Measurements from ENCODE around the gene KRTAP10-4.

The KRTAP10-4 gene

GRCh38 chr21:44530221-44530902 is 43.2 kb upstream of the KRTAP10-4 start:
- Histone ChIP-seq H3K27me3 (ENCODE audit: control insufficient read depth, insufficient read depth, low read length) (peaks cover 2% of the 10 kb centered on the region), H3K36me3 (ENCODE audit: control insufficient read depth, insufficient read depth, low read length) (no peaks in the 10 kb centered on the region), H3K4me3 (ENCODE audit: low read length) (no peak overlapping the region), H3K9ac (ENCODE audit: low read length) (no peak overlapping the region), H3K27ac (ENCODE audit: low read depth, low read length) (no peak overlapping the region), H3K4me1 (ENCODE audit: control insufficient read depth, insufficient read depth, low read length) (no peaks in the 10 kb centered on the region)

- Histone ChIP-seq H3K4me3 (ENCODE audit: low read length) (no peak overlapping the region), H3K36me3 (ENCODE audit: control insufficient read depth, insufficient read depth, low read length) (no peaks in the 10 kb centered on the region), H3K9ac (ENCODE audit: low read length) (no peak overlapping the region), H3K27ac (ENCODE audit: low read depth, low read length) (no peak overlapping the region), H3K27me3 (ENCODE audit: control insufficient read depth, insufficient read depth, low read length) (peaks cover 2% of the 10 kb centered on the region), H3K4me1 (ENCODE audit: control insufficient read depth, insufficient read depth, low read length) (no peaks in the 10 kb centered on the region)
Observed at GRCh38 chr21:44530903-44531605, 42.5 kb upstream of the KRTAP10-4 start.

GRCh38 chr21:44531606-44532564 is 41.6 kb upstream of the KRTAP10-4 start:
- no peak overlapping the region for H3K27ac ChIP-seq (ENCODE audit: low read depth, low read length)
- H3K4me3 ChIP-seq (ENCODE audit: low read length), result no peak overlapping the region
- H3K9ac ChIP-seq (ENCODE audit: low read length), result no peak overlapping the region
- peaks cover 2% of the 10 kb centered on the region for H3K27me3 ChIP-seq (ENCODE audit: control insufficient read depth, insufficient read depth, low read length)
- H3K36me3 ChIP-seq (ENCODE audit: control insufficient read depth, insufficient read depth, low read length), result no peaks in the 10 kb centered on the region
- no peaks in the 10 kb centered on the region for H3K4me1 ChIP-seq (ENCODE audit: control insufficient read depth, insufficient read depth, low read length)

GRCh38 chr21:44532712-44533111 is 40.8 kb upstream of the KRTAP10-4 start:
- Histone ChIP-seq H3K36me3 (ENCODE audit: control insufficient read depth, insufficient read depth, low read length) (no peaks in the 10 kb centered on the region), H3K27ac (ENCODE audit: low read depth, low read length) (no peak overlapping the region), H3K9ac (ENCODE audit: low read length) (no peak overlapping the region), H3K4me1 (ENCODE audit: control insufficient read depth, insufficient read depth, low read length) (no peaks in the 10 kb centered on the region), H3K4me3 (ENCODE audit: low read length) (no peak overlapping the region), H3K27me3 (ENCODE audit: control insufficient read depth, insufficient read depth, low read length) (peaks cover 2% of the 10 kb centered on the region)

- Histone ChIP-seq H3K27ac (ENCODE audit: low read depth, low read length) (no peak overlapping the region), H3K27me3 (ENCODE audit: control insufficient read depth, insufficient read depth, low read length) (peaks cover 2% of the 10 kb centered on the region), H3K36me3 (ENCODE audit: control insufficient read depth, insufficient read depth, low read length) (no peaks in the 10 kb centered on the region), H3K4me1 (ENCODE audit: control insufficient read depth, insufficient read depth, low read length) (no peaks in the 10 kb centered on the region), H3K4me3 (ENCODE audit: low read length) (no peak overlapping the region), H3K9ac (ENCODE audit: low read length) (no peak overlapping the region)
Observed at GRCh38 chr21:44533121-44533890, 40.2 kb upstream of the KRTAP10-4 start.

GRCh38 chr21:44533891-44534627 is 39.5 kb upstream of the KRTAP10-4 start:
- H3K36me3 ChIP-seq (ENCODE audit: control insufficient read depth, insufficient read depth, low read length), result no peaks in the 10 kb centered on the region
- no peak overlapping the region for H3K27ac ChIP-seq (ENCODE audit: low read depth, low read length)
- no peak overlapping the region for H3K4me3 ChIP-seq (ENCODE audit: low read length)
- H3K4me1 ChIP-seq (ENCODE audit: control insufficient read depth, insufficient read depth, low read length), result no peaks in the 10 kb centered on the region
- no peak overlapping the region for H3K9ac ChIP-seq (ENCODE audit: low read length)
- H3K27me3 ChIP-seq (ENCODE audit: control insufficient read depth, insufficient read depth, low read length), result peaks cover 2% of the 10 kb centered on the region

GRCh38 chr21:44534688-44535087 is 38.8 kb upstream of the KRTAP10-4 start:
- Histone ChIP-seq H3K27me3 (ENCODE audit: control insufficient read depth, insufficient read depth, low read length) (peaks cover 2% of the 10 kb centered on the region), H3K9ac (ENCODE audit: low read length) (no peak overlapping the region), H3K36me3 (ENCODE audit: control insufficient read depth, insufficient read depth, low read length) (no peaks in the 10 kb centered on the region), H3K4me1 (ENCODE audit: control insufficient read depth, insufficient read depth, low read length) (no peaks in the 10 kb centered on the region), H3K4me3 (ENCODE audit: low read length) (no peak overlapping the region), H3K27ac (ENCODE audit: low read depth, low read length) (no peak overlapping the region)

- Histone ChIP-seq H3K36me3 (ENCODE audit: control insufficient read depth, insufficient read depth, low read length) (no peaks in the 10 kb centered on the region), H3K4me3 (ENCODE audit: low read length) (no peak overlapping the region), H3K27me3 (ENCODE audit: control insufficient read depth, insufficient read depth, low read length) (peaks cover 2% of the 10 kb centered on the region), H3K4me1 (ENCODE audit: control insufficient read depth, insufficient read depth, low read length) (no peaks in the 10 kb centered on the region), H3K9ac (ENCODE audit: low read length) (no peak overlapping the region), H3K27ac (ENCODE audit: low read depth, low read length) (no peak overlapping the region)
Observed at GRCh38 chr21:44535963-44536362, 37.6 kb upstream of the KRTAP10-4 start.

- no peaks in the 10 kb centered on the region for H3K36me3 ChIP-seq (ENCODE audit: control insufficient read depth, insufficient read depth, low read length)
Observed at GRCh38 chr21:44537930-44538911, 35.3 kb upstream of the KRTAP10-4 start.

GRCh38 chr21:44539046-44539445 is 34.5 kb upstream of the KRTAP10-4 start:
- Histone ChIP-seq H3K27me3 (ENCODE audit: control insufficient read depth, insufficient read depth, low read length) (no peaks in the 10 kb centered on the region), H3K9ac (ENCODE audit: low read length) (no peak overlapping the region), H3K27ac (ENCODE audit: low read depth, low read length) (no peak overlapping the region), H3K4me1 (ENCODE audit: control insufficient read depth, insufficient read depth, low read length) (no peaks in the 10 kb centered on the region), H3K4me3 (ENCODE audit: low read length) (no peak overlapping the region), H3K36me3 (ENCODE audit: control insufficient read depth, insufficient read depth, low read length) (no peaks in the 10 kb centered on the region)

More at GRCh38 chr21:44537930-44538911, 35.3 kb upstream of the KRTAP10-4 start:
- Histone ChIP-seq H3K4me3 (ENCODE audit: low read length) (no peak overlapping the region), H3K27ac (ENCODE audit: low read depth, low read length) (no peak overlapping the region), H3K4me1 (ENCODE audit: control insufficient read depth, insufficient read depth, low read length) (no peaks in the 10 kb centered on the region), H3K9ac (ENCODE audit: low read length) (no peak overlapping the region), H3K27me3 (ENCODE audit: control insufficient read depth, insufficient read depth, low read length) (no peaks in the 10 kb centered on the region)

All from rectal smooth muscle tissue (tissue), 1 donor.